ENCODE results near the gene CAPZA3.

DNA sequence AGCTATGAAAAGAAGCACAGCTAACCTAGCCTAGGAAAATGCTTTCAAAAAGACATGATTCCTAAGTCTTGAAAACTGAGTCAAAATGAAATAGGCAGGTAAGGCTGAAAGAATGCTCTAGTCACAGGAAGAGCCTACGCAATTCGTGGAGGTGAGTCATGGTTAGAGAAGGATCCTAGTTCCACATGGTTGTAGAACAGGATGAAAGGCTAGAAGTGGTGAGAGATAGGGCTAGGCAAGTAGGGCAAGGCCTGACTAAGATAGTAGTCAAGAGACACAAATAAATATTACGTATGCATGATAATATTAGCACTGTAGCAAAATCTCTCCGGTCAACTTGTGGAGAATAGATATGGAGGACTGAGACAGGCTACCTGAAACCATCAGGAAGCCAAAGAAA is 47.3 kb upstream of the CAPZA3 start:
- no peak for TF ChIP-seq POLR2A (IDR thresholded peaks at IDR 0.05)
- TF ChIP-seq, protein P1, sequence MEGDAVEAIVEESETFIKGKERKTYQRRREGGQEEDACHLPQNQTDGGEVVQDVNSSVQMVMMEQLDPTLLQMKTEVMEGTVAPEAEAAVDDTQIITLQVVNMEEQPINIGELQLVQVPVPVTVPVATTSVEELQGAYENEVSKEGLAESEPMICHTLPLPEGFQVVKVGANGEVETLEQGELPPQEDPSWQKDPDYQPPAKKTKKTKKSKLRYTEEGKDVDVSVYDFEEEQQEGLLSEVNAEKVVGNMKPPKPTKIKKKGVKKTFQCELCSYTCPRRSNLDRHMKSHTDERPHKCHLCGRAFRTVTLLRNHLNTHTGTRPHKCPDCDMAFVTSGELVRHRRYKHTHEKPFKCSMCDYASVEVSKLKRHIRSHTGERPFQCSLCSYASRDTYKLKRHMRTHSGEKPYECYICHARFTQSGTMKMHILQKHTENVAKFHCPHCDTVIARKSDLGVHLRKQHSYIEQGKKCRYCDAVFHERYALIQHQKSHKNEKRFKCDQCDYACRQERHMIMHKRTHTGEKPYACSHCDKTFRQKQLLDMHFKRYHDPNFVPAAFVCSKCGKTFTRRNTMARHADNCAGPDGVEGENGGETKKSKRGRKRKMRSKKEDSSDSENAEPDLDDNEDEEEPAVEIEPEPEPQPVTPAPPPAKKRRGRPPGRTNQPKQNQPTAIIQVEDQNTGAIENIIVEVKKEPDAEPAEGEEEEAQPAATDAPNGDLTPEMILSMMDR (IDR thresholded peaks at IDR 0.05) = no peak
